Measurements from ENCODE around the gene GARNL3.

The GARNL3 gene

GRCh38 chr9:127368852-127369402 lies 104.4 kb downstream of the GARNL3 start:
- Histone ChIP-seq H3K27ac (ENCODE audit: low read depth, low read length) (no peak overlapping the region), H4K5ac (ENCODE audit: low read length) (no peak overlapping the region), H3K4ac (ENCODE audit: low read depth, low read length) (no peak overlapping the region), H2BK15ac (replicated peaks; ENCODE audit: low read depth) (no peak overlapping the region), H3K4me2 (ENCODE audit: low read length) (no peak overlapping the region), H3K23ac (ENCODE audit: low read length) (no peak overlapping the region), H2BK120ac (ENCODE audit: low read depth, low read length) (no peak overlapping the region), H2AK5ac (ENCODE audit: low read length) (no peak overlapping the region), H4K8ac (ENCODE audit: low read depth, low read length) (no peak overlapping the region), H3K79me1 (ENCODE audit: low read length) (no peaks in the 10 kb centered on the region), H3K4me3 (ENCODE audit: low read length) (no peak overlapping the region), H3K18ac (ENCODE audit: low read length) (no peak overlapping the region), H3K9ac (ENCODE audit: low read length) (no peak overlapping the region), H3K56ac (ENCODE audit: low read length) (no peak overlapping the region), H3K4me1 (ENCODE audit: control insufficient read depth, low read depth, low read length) (no peaks in the 10 kb centered on the region), H2BK5ac (ENCODE audit: low read length) (no peak overlapping the region), H3K27me3 (ENCODE audit: insufficient read depth, low read length, poor library complexity) (no peaks in the 10 kb centered on the region), H3K79me2 (ENCODE audit: control insufficient read depth, insufficient read depth, low read length) (no peaks in the 10 kb centered on the region), H3K36me3 (ENCODE audit: control insufficient read depth, insufficient read depth, low read length) (no peaks in the 10 kb centered on the region)
- no peak for DNase-seq
- WGBS (ENCODE audit: extremely low coverage, insufficient coverage, low lambda C conversion rate), result no CpG with 5 or more reads among the region's 6 CpGs

GRCh38 chr9:127369428-127369827 lies 104.9 kb downstream of the GARNL3 start:
- H3K27me3 ChIP-seq (ENCODE audit: insufficient read depth, low read length, poor library complexity), result no peaks in the 10 kb centered on the region
- WGBS (ENCODE audit: extremely low coverage, insufficient coverage, low lambda C conversion rate), result no CpG with 5 or more reads among the region's 8 CpGs

GRCh38 chr9:127370147-127370579 lies 105.6 kb downstream of the GARNL3 start:
- H3K79me2 ChIP-seq (ENCODE audit: control insufficient read depth, insufficient read depth, low read length), result no peaks in the 10 kb centered on the region
- H3K4me2 ChIP-seq (ENCODE audit: low read length), result no peak overlapping the region
- WGBS (ENCODE audit: extremely low coverage, insufficient coverage, low lambda C conversion rate), result no CpG with 5 or more reads among the region's 7 CpGs
- no peak overlapping the region for H3K4me3 ChIP-seq (ENCODE audit: low read length)
- H3K18ac ChIP-seq (ENCODE audit: low read length), result no peak overlapping the region
- H2BK15ac ChIP-seq (replicated peaks; ENCODE audit: low read depth), result no peak overlapping the region
- H3K4ac ChIP-seq (ENCODE audit: low read depth, low read length), result no peak overlapping the region
- H3K27me3 ChIP-seq (ENCODE audit: insufficient read depth, low read length, poor library complexity), result no peaks in the 10 kb centered on the region
- H3K36me3 ChIP-seq (ENCODE audit: control insufficient read depth, insufficient read depth, low read length), result no peaks in the 10 kb centered on the region
- H2BK5ac ChIP-seq (ENCODE audit: low read length), result no peak overlapping the region
- no peak overlapping the region for H4K8ac ChIP-seq (ENCODE audit: low read depth, low read length)
- H3K56ac ChIP-seq (ENCODE audit: low read length), result no peak overlapping the region
- H4K5ac ChIP-seq (ENCODE audit: low read length), result no peak overlapping the region
- no peak for DNase-seq
- H3K9ac ChIP-seq (ENCODE audit: low read length), result no peak overlapping the region
- no peak overlapping the region for H2BK120ac ChIP-seq (ENCODE audit: low read depth, low read length)
- H3K4me1 ChIP-seq (ENCODE audit: control insufficient read depth, low read depth, low read length), result no peaks in the 10 kb centered on the region
- no peak overlapping the region for H3K23ac ChIP-seq (ENCODE audit: low read length)
- H2AK5ac ChIP-seq (ENCODE audit: low read length), result no peak overlapping the region
- H3K27ac ChIP-seq (ENCODE audit: low read depth, low read length), result no peak overlapping the region
- no peaks in the 10 kb centered on the region for H3K79me1 ChIP-seq (ENCODE audit: low read length)

More at GRCh38 chr9:127369428-127369827, 104.9 kb downstream of the GARNL3 start:
- Histone ChIP-seq H3K4me2 (ENCODE audit: low read length) (no peak overlapping the region), H3K4me1 (ENCODE audit: control insufficient read depth, low read depth, low read length) (no peaks in the 10 kb centered on the region), H3K36me3 (ENCODE audit: control insufficient read depth, insufficient read depth, low read length) (no peaks in the 10 kb centered on the region), H3K9ac (ENCODE audit: low read length) (no peak overlapping the region), H3K18ac (ENCODE audit: low read length) (no peak overlapping the region), H3K79me2 (ENCODE audit: control insufficient read depth, insufficient read depth, low read length) (no peaks in the 10 kb centered on the region), H2AK5ac (ENCODE audit: low read length) (no peak overlapping the region), H2BK15ac (replicated peaks; ENCODE audit: low read depth) (no peak overlapping the region), H3K23ac (ENCODE audit: low read length) (no peak overlapping the region), H4K5ac (ENCODE audit: low read length) (no peak overlapping the region), H3K4ac (ENCODE audit: low read depth, low read length) (no peak overlapping the region), H2BK5ac (ENCODE audit: low read length) (no peak overlapping the region), H2BK120ac (ENCODE audit: low read depth, low read length) (no peak overlapping the region), H3K79me1 (ENCODE audit: low read length) (no peaks in the 10 kb centered on the region), H3K27ac (ENCODE audit: low read depth, low read length) (no peak overlapping the region), H4K8ac (ENCODE audit: low read depth, low read length) (no peak overlapping the region), H3K56ac (ENCODE audit: low read length) (no peak overlapping the region), H3K4me3 (ENCODE audit: low read length) (no peak overlapping the region)
- no peak for DNase-seq

DNA sequence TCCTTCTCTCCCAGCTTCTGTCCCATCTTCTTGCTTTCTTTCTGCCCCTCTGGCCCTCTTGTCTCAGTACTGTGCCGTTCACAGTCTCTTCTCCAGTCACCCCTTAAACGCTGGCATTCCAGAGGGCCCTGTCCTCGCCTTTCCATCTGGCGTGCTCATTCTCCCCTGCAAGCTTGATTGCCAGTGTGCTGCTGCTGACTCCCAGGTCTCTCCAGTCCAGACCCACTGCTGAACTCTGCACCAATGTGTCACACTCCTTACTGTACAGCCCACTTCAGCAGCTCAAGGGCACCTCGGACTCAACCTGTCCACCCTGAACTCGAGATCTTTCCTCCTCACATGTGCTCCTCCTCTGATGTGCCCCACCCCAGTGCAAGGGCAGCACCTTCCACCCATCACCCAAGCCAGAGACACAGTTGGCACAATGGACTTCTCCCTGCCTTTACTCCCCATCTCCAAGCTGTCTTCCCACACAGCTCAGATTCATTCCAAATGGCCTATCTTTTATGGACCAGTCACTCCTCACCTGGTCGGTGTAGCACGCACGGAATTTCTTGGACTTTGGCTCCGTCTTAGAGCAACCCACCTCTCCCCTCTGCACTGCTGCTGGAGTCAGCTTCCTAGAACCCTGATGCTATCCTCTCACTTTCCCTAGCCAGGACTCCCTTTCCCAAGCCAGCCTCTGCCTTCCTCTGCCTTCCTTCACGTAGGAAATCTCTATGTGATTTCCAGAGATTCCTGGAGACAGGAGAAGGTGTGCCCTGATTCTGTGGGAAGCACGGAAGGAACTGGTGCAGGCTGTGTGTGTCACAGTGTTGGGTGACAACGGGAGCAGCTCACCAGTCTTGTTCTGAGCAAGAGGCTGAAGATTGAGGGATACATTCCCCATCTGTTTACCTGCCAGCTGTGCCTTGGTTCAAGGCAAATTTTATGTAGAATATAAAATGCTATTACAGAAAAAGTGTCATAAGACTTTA lies 106.4 kb downstream of the GARNL3 start:
- Histone ChIP-seq H3K23ac (ENCODE audit: low read length) (no peak overlapping the region), H3K79me1 (ENCODE audit: low read length) (no peaks in the 10 kb centered on the region), H3K79me2 (ENCODE audit: control insufficient read depth, insufficient read depth, low read length) (no peaks in the 10 kb centered on the region), H4K8ac (ENCODE audit: low read depth, low read length) (no peak overlapping the region), H3K4me1 (ENCODE audit: control insufficient read depth, low read depth, low read length) (no peaks in the 10 kb centered on the region), H3K56ac (ENCODE audit: low read length) (no peak overlapping the region), H3K9ac (ENCODE audit: low read length) (no peak overlapping the region), H3K27ac (ENCODE audit: low read depth, low read length) (no peak overlapping the region), H3K4me3 (ENCODE audit: low read length) (no peak overlapping the region), H3K4ac (ENCODE audit: low read depth, low read length) (no peak overlapping the region), H3K27me3 (ENCODE audit: insufficient read depth, low read length, poor library complexity) (no peaks in the 10 kb centered on the region), H2AK5ac (ENCODE audit: low read length) (no peak overlapping the region), H2BK15ac (replicated peaks; ENCODE audit: low read depth) (no peak overlapping the region), H2BK5ac (ENCODE audit: low read length) (no peak overlapping the region), H3K36me3 (ENCODE audit: control insufficient read depth, insufficient read depth, low read length) (no peaks in the 10 kb centered on the region), H2BK120ac (ENCODE audit: low read depth, low read length) (no peak overlapping the region), H4K5ac (ENCODE audit: low read length) (no peak overlapping the region), H3K4me2 (ENCODE audit: low read length) (no peak overlapping the region), H3K18ac (ENCODE audit: low read length) (no peak overlapping the region)
- DNase-seq, result no peak
- WGBS (ENCODE audit: extremely low coverage, insufficient coverage, low lambda C conversion rate), result no CpG with 5 or more reads among the region's 13 CpGs

DNA sequence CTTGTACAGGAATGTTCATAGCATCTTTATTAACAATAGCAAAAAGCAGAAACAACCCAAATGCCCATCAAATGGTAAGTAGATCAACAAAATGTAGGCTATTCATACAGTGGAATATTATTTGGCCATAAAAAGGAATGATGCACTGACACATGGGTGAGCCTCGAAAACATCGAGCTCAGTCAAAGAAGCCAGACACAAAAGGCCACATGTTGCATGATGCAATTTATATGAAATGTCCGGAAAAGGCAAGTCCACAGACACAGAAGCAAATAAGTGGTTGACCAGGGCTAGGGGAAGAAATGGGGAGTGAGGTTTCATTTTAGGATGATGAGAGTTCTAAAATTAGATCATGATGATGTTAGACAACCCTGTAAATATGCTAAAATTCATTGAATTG lies 115.9 kb downstream of the GARNL3 start:
- H3K27ac ChIP-seq (ENCODE audit: low read depth, low read length), result no peak overlapping the region
- H2BK15ac ChIP-seq (replicated peaks; ENCODE audit: low read depth), result no peak overlapping the region
- H3K4me3 ChIP-seq (ENCODE audit: low read length), result no peak overlapping the region
- H3K4me2 ChIP-seq (ENCODE audit: low read length), result no peak overlapping the region
- no peaks in the 10 kb centered on the region for H3K36me3 ChIP-seq (ENCODE audit: control insufficient read depth, insufficient read depth, low read length)
- H3K79me1 ChIP-seq (ENCODE audit: low read length), result no peaks in the 10 kb centered on the region
- no peak overlapping the region for H3K4ac ChIP-seq (ENCODE audit: low read depth, low read length)
- H3K18ac ChIP-seq (ENCODE audit: low read length), result no peak overlapping the region
- H3K27me3 ChIP-seq (ENCODE audit: insufficient read depth, low read length, poor library complexity), result no peaks in the 10 kb centered on the region
- no peak overlapping the region for H3K23ac ChIP-seq (ENCODE audit: low read length)
- no CpG with 5 or more reads among the region's 3 CpGs for WGBS (ENCODE audit: extremely low coverage, insufficient coverage, low lambda C conversion rate)
- no peak overlapping the region for H3K56ac ChIP-seq (ENCODE audit: low read length)
- DNase-seq, result no peak
- no peaks in the 10 kb centered on the region for H3K79me2 ChIP-seq (ENCODE audit: control insufficient read depth, insufficient read depth, low read length)
- no peak overlapping the region for H3K9ac ChIP-seq (ENCODE audit: low read length)
- H2BK5ac ChIP-seq (ENCODE audit: low read length), result no peak overlapping the region
- no peak overlapping the region for H2BK120ac ChIP-seq (ENCODE audit: low read depth, low read length)
- H2AK5ac ChIP-seq (ENCODE audit: low read length), result no peak overlapping the region
- H4K8ac ChIP-seq (ENCODE audit: low read depth, low read length), result no peak overlapping the region
- H4K5ac ChIP-seq (ENCODE audit: low read length), result no peak overlapping the region
- H3K4me1 ChIP-seq (ENCODE audit: control insufficient read depth, low read depth, low read length), result no peaks in the 10 kb centered on the region
